ENCODE results near the gene PCSK4. TPM values are rescaled to one million over a fixed set of nuclear protein-coding genes. Genes with fewer than 3 reads are reported as not detected.
A peak's percentile ranks its signal among the peaks of the same experiment; 100 is the strongest.

PCSK4 gene
- total RNA-seq, 1 experiment from 2014 or later, result 7.2 TPM

- no peak for DNase-seq (ENCODE audit: low spot score)
- no peaks in the 10 kb centered on the region for H3K9me3 ChIP-seq (ENCODE audit: low read depth, low read length, poor library complexity, severe bottlenecking)
- CTCF ChIA-PET, result no interaction called here
- H3K27me3 ChIP-seq (replicated peaks; ENCODE audit: insufficient read depth, low read depth, low read length, poor library complexity), result peaks cover 65% of the 10 kb centered on the region
- intact Hi-C loops (cut with micrococcal nuclease; ENCODE audit: unreplicated experiment), result no loop called here
- no peak overlapping the region for H3K4me3 ChIP-seq (ENCODE audit: low read depth, low read length, poor library complexity, severe bottlenecking)
- POLR2A ChIA-PET (ENCODE audit: low non-redundant PET), result no interaction called here
- H3K36me3 ChIP-seq (ENCODE audit: insufficient read depth, low read length, poor library complexity, severe bottlenecking), result no peaks in the 10 kb centered on the region
- peak; percentile 71 for TF ChIP-seq EZH2 (IDR thresholded peaks at IDR 0.05; ENCODE audit: borderline replicate concordance, low read depth, low read length, poor library complexity, severe bottlenecking)
- TF ChIP-seq CTCF (conservative IDR thresholded peaks at IDR 0.05; ENCODE audit: low read depth, low read length), result no peak
- H3K4me1 ChIP-seq (ENCODE audit: insufficient read depth, low read length, poor library complexity, severe bottlenecking), result peaks cover 24% of the 10 kb centered on the region
- no peak overlapping the region for H3K27ac ChIP-seq (ENCODE audit: low read depth, low read length, poor library complexity, severe bottlenecking)
- no TSS peak for BruUV-seq (replicated peaks)
These were observed 22.5 kb downstream of the PCSK4 start for GRCh38 chr19:1467490-1468273.

GRCh38 chr19:1467215-1467489 is 23.0 kb downstream of the PCSK4 start:
- POLR2A ChIA-PET (ENCODE audit: low non-redundant PET), result no interaction called here
- Histone ChIP-seq H3K27me3 (replicated peaks; ENCODE audit: insufficient read depth, low read depth, low read length, poor library complexity) (peaks cover 63% of the 10 kb centered on the region), H3K4me3 (ENCODE audit: low read depth, low read length, poor library complexity, severe bottlenecking) (no peak overlapping the region), H3K27ac (ENCODE audit: low read depth, low read length, poor library complexity, severe bottlenecking) (no peak overlapping the region), H3K36me3 (ENCODE audit: insufficient read depth, low read length, poor library complexity, severe bottlenecking) (no peaks in the 10 kb centered on the region), H3K4me1 (ENCODE audit: insufficient read depth, low read length, poor library complexity, severe bottlenecking) (peaks cover 24% of the 10 kb centered on the region), H3K9me3 (ENCODE audit: low read depth, low read length, poor library complexity, severe bottlenecking) (no peaks in the 10 kb centered on the region)
- CTCF ChIA-PET, result interaction anchor here (1.4 kb wide), 1 partner anchor 359 kb away, joined by 4 read pairs; no protein-coding TSS in a partner anchor
- no peak for TF ChIP-seq CTCF (conservative IDR thresholded peaks at IDR 0.05; ENCODE audit: low read depth, low read length)
- TF ChIP-seq EZH2 (IDR thresholded peaks at IDR 0.05; ENCODE audit: borderline replicate concordance, low read depth, low read length, poor library complexity, severe bottlenecking), result no peak
- intact Hi-C loops (cut with micrococcal nuclease; ENCODE audit: unreplicated experiment), result no loop called here
- no peak for DNase-seq (ENCODE audit: low spot score)
- BruUV-seq (replicated peaks), result no TSS peak

GRCh38 chr19:1466461-1467214 is 23.5 kb downstream of the PCSK4 start:
- H3K27ac ChIP-seq (ENCODE audit: low read depth, low read length, poor library complexity, severe bottlenecking), result no peak overlapping the region
- CTCF ChIA-PET, result interaction anchor here (1.4 kb wide), 1 partner anchor 360 kb away, joined by 4 read pairs; no protein-coding TSS in a partner anchor
- POLR2A ChIA-PET (ENCODE audit: low non-redundant PET), result no interaction called here
- no peak overlapping the region for H3K4me3 ChIP-seq (ENCODE audit: low read depth, low read length, poor library complexity, severe bottlenecking)
- H3K27me3 ChIP-seq (replicated peaks; ENCODE audit: insufficient read depth, low read depth, low read length, poor library complexity), result peaks cover 58% of the 10 kb centered on the region
- intact Hi-C loops (cut with micrococcal nuclease; ENCODE audit: unreplicated experiment), result no loop called here
- H3K4me1 ChIP-seq (ENCODE audit: insufficient read depth, low read length, poor library complexity, severe bottlenecking), result peaks cover 23% of the 10 kb centered on the region
- H3K36me3 ChIP-seq (ENCODE audit: insufficient read depth, low read length, poor library complexity, severe bottlenecking), result no peaks in the 10 kb centered on the region
- no TSS peak for BruUV-seq (replicated peaks)
- no peaks in the 10 kb centered on the region for H3K9me3 ChIP-seq (ENCODE audit: low read depth, low read length, poor library complexity, severe bottlenecking)
- TF ChIP-seq EZH2 (IDR thresholded peaks at IDR 0.05; ENCODE audit: borderline replicate concordance, low read depth, low read length, poor library complexity, severe bottlenecking), result no peak
- TF ChIP-seq CTCF (conservative IDR thresholded peaks at IDR 0.05; ENCODE audit: low read depth, low read length), result no peak
- DNase-seq (ENCODE audit: low spot score), result no peak
